Activated CD8-positive, alpha-beta memory T cell treated with anti-CD3 and anti-CD28 coated beads, Interleukin-2, amount 10 ng/mL, durations not matched to agents 7 days and 5 days (primary cell): ENCODE data around the gene HECTD4. TPM values are rescaled to one million over a fixed set of nuclear protein-coding genes. Genes with fewer than 3 reads are reported as not detected.
A peak's percentile ranks its signal among the peaks of the same experiment; 100 is the strongest.

Source experiments
- ATAC-seq: fragments of 150-1000 bp; cut with Tn5 transposase; one replicate; pipeline ENCODE4 v1.10.0; 2021; ENCODE audit warnings: moderate library complexity
- CTCF ChIA-PET: fragments of 350-600 bp; sonication (Branson Sonifier 250); formaldehyde crosslinking; loops from one replicate; lab custom pipeline; 2021; ENCODE audit warnings: antibody characterized with exemption; lab: Charles Lee
- DNase-seq: peaks from one replicate; pipeline ENCODE4 v3.0.0-alpha.2; 2020
- H3K27ac Mint-ChIP-seq: one replicate; pipeline ENCODE4 v1.8.0; 2021; ENCODE audit warnings: mild to moderate bottlenecking, mixed read lengths
- H3K27me3 Mint-ChIP-seq: one replicate; pipeline ENCODE4 v1.8.0; 2021; ENCODE audit warnings: mixed read lengths
- H3K36me3 Mint-ChIP-seq: one replicate; pipeline ENCODE4 v1.8.0; 2021; ENCODE audit warnings: mild to moderate bottlenecking, mixed read lengths
- H3K4me1 Mint-ChIP-seq: one replicate; pipeline ENCODE4 v1.8.0; 2021; ENCODE audit warnings: mixed read lengths
- H3K4me3 Mint-ChIP-seq: one replicate; pipeline ENCODE4 v1.8.0; 2021; ENCODE audit warnings: mild to moderate bottlenecking, moderate library complexity, mixed read lengths
- H3K9me3 Mint-ChIP-seq: one replicate; pipeline ENCODE4 v1.8.0; 2022; ENCODE audit warnings: low read depth, mixed read lengths
- total RNA-seq, 2 experiments: library from RNA; stranded (reverse); gene quantifications; one replicate each; pipeline ENCODE4 v1.2.3, GENCODE V29; 2021

HECTD4 gene
- total RNA-seq, 2 experiments from 2014 or later = 49.3 to 55.4 TPM

DNA sequence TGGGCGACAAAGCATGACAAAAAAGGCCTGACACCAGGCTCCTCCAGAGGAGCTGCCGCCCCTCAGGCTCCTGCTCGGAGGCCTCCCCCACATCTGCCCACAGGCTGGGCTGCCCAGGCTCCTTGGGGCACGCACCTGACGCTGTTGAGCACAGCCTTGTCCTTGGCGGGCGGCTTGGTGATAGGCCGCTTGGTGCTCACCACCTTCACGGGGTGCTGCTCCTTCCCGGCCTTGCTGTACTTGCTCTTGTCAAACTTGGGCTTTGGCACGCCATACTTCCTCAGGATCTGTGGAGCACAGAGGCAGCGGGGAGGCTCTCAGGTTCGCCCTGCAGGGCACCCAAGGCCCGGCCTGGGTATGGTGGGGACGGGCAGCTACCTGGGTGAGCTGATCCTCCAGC lies 203.4 kb downstream of the HECTD4 start:
- Mint-ChIP-seq H3K27ac (peak overlapping the region; percentile 29), H3K4me3 (no peak overlapping the region), H3K36me3 (peaks cover 17% of the 10 kb centered on the region), H3K27me3 (no peaks in the 10 kb centered on the region), H3K9me3 (no peaks in the 10 kb centered on the region), H3K4me1 (peaks cover 14% of the 10 kb centered on the region)
- CTCF ChIA-PET = no interaction called here
- no peak for DNase-seq
- ATAC-seq = no peak

DNA sequence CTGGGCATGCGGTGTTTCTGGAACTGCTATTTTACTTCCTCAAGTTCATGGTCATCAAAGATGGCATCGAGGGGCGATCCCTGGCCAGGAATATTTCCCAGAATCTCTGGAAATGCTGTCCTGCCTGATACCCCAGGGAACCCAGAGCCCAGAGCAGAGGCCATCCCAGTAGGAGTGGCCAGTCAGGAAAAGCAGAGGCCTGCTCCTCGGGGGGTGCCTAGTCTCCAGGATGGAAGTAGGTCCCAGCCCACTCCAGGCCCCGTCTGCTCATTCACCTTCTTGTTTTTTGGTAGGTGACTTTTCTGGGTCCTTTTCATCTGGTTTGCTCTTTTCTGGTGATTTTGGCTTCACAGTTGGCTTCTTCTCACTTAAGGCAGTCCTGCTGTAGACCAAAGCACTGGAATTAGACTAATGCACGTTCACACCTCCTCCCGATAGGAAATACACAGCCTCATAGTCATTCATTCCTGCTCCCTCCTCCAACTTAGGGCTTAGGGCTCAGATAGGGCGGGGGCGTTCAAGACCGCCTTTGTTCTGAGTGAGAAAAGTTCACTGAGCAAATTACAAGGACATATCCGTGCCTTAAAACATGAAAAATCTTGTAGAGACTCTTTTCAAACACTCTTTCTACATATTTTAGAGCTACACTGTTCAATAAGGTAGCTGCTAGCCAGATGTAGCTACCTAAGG lies 205.8 kb downstream of the HECTD4 start:
- DNase-seq (no peak), ATAC-seq (no peak)
- Mint-ChIP-seq H3K4me1 (no peaks in the 10 kb centered on the region), H3K36me3 (peaks cover 14% of the 10 kb centered on the region), H3K27ac (no peak overlapping the region), H3K9me3 (no peaks in the 10 kb centered on the region), H3K27me3 (no peaks in the 10 kb centered on the region), H3K4me3 (no peak overlapping the region)
- CTCF ChIA-PET = no interaction called here

DNA sequence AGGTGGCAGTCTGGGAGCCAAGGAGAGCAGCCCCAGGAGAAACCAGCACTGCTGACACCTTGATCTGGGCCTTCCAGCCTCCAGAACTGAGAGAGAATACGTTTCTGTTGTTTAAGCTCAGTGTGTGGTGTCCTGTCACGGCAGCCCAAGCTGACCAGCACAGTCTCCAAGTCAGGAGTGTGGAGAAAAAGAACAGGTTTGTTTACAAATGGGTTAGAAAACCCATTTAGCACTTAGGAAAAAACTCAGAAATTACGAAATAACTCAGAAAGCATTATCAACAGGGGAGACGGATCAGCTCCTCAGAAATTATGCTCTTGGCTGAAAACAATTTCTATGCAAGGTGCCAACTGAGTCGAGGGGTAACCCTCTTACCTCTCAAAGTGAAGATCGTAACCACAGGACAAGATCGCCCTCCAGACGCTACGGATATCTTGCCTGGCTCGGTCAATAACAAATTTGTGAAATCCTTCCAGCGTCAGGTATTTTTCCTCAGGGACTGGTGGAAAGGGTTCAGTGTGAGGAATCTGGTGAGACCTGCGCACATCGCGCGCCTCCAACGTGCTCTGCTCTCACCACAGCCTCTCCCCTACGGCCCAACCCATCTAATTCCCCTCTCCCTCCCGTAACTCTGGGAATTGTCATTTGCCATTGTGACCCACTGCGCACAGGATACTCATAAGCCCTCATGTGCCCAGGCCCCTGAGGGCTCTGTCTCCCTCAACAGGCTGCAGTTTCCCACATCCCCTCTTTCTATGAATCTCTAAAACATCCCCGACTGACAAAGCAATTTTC lies 206.7 kb downstream of the HECTD4 start:
- Mint-ChIP-seq H3K36me3 (peaks cover 13% of the 10 kb centered on the region), H3K4me1 (no peaks in the 10 kb centered on the region), H3K27me3 (no peaks in the 10 kb centered on the region), H3K27ac (no peak overlapping the region), H3K4me3 (no peak overlapping the region), H3K9me3 (no peaks in the 10 kb centered on the region)
- no peak for ATAC-seq
- no peak for DNase-seq
- CTCF ChIA-PET = interaction anchor here (1.3 kb wide), 1 partner anchor 11 kb away, joined by 3 read pairs; no protein-coding TSS in a partner anchor

DNA sequence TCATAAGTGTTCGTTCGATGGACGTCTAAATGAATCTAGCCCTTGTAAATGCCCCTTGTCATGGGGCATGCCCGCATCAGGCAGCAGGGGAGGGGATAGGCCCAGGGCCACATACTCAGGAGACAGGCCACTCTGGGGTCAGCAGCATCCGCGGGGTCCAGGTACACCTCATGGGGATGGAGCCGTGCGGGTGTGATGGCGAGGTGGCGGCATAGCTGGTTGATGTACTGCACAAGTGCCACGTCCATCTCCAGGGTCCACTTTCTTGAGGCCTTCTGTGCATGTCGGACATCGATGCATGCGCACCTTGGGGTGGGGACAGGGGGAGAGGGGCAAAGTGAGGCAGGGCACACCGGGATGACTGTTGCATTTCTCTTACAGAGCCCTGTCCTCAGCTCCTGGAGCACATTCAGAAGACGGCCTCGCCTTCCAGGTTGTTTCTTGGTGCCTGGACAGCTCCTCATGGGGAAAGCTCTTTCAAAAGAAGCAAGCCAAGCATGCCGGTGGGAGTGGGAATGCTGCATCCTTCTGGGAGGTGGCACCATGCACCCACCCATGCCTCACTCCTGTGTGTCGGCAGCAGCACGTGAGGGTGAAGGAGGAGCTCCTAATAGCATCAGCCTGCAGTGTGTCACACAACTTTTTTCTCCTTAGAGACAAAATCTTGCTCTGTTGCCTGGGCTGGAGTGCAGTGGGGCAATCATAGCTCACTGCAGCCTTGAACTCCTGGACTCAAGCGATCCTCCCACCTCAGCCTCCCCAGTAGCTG lies 209.5 kb downstream of the HECTD4 start:
- Mint-ChIP-seq H3K36me3 (peaks cover 13% of the 10 kb centered on the region), H3K27ac (no peak overlapping the region), H3K4me1 (peaks cover 3% of the 10 kb centered on the region), H3K9me3 (no peaks in the 10 kb centered on the region), H3K4me3 (no peak overlapping the region), H3K27me3 (no peaks in the 10 kb centered on the region)
- CTCF ChIA-PET = no interaction called here
- ATAC-seq (no peak), DNase-seq (no peak)

DNA sequence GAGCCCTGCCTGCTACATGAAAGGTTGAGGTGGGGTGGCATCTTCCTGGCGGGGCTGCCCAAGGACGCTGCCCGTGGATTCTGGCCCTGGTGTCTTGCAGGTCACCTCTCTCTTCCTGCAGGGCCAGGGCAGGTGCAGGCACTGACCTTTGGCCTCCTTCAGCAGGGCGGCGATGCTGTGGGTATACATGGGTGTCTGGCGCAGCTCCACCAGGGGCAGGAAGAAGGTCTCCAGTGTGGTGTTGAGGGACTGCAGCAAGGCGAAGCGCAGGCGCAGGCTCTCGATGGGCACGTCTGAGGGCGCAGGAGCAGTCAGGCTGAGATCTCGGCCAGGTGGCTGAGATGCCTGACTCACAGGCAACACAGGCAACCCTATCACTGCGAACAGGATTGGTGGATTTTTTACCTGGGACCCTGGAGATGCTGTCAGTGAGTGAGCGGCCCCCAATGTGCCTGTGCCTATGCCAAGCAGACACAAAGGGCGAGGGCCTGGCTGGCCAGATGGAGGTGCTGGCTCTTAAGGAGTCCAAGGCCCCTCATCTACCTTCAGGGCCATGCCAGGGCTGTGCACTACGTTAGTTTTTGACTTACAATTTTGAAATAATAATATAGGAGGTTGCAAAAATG lies 211.1 kb downstream of the HECTD4 start:
- H3K4me3 Mint-ChIP-seq = no peak overlapping the region
- CTCF ChIA-PET = interaction anchor here (1.6 kb wide), 1 partner anchor 9 kb away, joined by 4 read pairs; no protein-coding TSS in a partner anchor
- no peak overlapping the region for H3K27ac Mint-ChIP-seq
- no peaks in the 10 kb centered on the region for H3K27me3 Mint-ChIP-seq
- ATAC-seq (no peak), DNase-seq (no peak)
- peaks cover 3% of the 10 kb centered on the region for H3K4me1 Mint-ChIP-seq
- H3K36me3 Mint-ChIP-seq = peaks cover 13% of the 10 kb centered on the region
- no peaks in the 10 kb centered on the region for H3K9me3 Mint-ChIP-seq

DNA sequence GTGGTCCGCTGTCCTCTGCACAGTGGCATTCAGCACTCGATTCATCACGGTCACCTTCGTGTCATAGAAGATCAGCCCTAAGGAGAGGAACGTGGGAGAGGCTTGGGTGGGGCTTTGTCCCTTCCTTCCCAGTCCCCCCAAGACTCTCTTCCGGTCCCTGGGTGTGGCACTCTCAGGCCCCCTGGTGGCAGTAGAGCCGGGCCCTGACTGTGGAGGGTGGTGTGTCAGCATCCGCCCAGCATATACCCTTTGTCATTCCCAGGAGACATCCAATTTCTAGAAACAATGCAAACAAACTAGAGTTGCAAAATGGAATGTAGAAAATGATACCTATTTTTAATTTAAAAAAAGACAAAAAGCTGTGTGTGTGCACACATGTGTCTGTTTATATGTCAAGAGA lies 211.9 kb downstream of the HECTD4 start:
- ATAC-seq (peak; percentile 54), DNase-seq (peak; percentile 51)
- H3K27me3 Mint-ChIP-seq = no peaks in the 10 kb centered on the region
- peaks cover 3% of the 10 kb centered on the region for H3K4me1 Mint-ChIP-seq
- peaks cover 7% of the 10 kb centered on the region for H3K36me3 Mint-ChIP-seq
- CTCF ChIA-PET = interaction anchor here (1.5 to 1.6 kb wide), 2 partner anchors 10 to 19 kb away, joined by 4 to 6 read pairs; no protein-coding TSS in a partner anchor
- peak overlapping the region; percentile 44 for H3K27ac Mint-ChIP-seq
- H3K9me3 Mint-ChIP-seq = no peaks in the 10 kb centered on the region
- H3K4me3 Mint-ChIP-seq = no peak overlapping the region

DNA sequence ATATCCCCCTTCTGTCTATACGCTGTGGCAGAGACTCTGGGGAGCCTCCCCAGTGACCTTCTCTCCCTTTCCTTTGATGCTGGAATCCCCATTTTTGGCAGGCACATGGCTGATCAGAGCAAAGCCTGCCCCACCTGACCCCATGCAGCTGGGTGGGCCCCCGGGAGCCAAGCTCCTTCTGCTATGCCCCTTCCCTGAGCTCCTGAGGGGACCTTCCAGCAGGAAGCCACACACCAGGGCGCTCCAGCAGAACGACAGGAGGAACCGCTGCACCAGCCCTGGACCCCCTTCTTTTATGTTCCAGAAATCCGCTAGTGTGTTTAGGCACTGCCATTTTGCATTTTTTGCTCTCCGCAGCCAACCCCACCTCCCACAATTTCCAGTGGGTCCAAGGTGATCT lies 212.3 kb downstream of the HECTD4 start:
- Mint-ChIP-seq H3K9me3 (no peaks in the 10 kb centered on the region), H3K36me3 (peaks cover 3% of the 10 kb centered on the region), H3K4me1 (peaks cover 3% of the 10 kb centered on the region), H3K4me3 (no peak overlapping the region), H3K27ac (peak overlapping the region; percentile 44), H3K27me3 (no peaks in the 10 kb centered on the region)
- CTCF ChIA-PET = interaction anchor here (1.2 to 1.6 kb wide), 3 partner anchors 10 to 44 kb away, joined by 3 to 6 read pairs (median 4); partner anchors contain the start of gene TRAFD1
- ATAC-seq (no peak), DNase-seq (no peak)

DNA sequence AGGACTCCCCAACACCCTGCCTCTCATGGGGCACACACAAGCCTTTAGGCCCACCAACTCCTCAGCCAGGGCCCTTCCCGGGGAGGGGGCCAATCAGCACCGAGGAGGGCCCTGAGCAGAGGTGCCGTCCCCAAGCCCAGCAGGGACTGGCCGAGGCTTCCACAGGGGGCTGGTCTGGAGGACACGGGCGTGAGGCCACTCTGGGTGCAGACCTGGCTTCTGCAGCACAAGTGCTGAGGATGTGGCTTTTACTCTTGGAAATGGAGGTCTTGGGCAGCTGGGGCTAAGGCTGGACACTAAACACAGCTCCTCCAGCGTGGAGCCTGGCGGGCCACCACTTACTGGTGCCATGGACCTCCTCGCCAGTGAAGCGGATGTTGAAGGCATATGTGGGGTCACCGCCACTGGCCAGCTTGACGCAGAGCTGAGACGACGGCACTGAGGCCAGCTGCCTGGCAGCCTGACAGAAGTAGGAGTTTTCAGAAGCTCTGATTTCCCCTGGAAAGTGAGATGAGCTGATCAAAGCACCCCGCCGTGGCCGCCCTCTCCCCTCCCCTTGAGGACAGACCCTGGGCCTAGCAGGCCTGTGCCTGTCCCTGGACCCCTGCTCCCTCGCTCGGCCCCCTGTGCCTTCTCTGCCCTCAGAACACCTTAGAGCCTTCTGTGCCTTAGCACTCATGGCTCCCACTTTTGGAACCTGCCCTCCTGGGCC lies 212.9 kb downstream of the HECTD4 start:
- ATAC-seq (no peak), DNase-seq (no peak)
- no peaks in the 10 kb centered on the region for H3K27me3 Mint-ChIP-seq
- H3K4me1 Mint-ChIP-seq = peaks cover 3% of the 10 kb centered on the region
- H3K36me3 Mint-ChIP-seq = no peaks in the 10 kb centered on the region
- no peak overlapping the region for H3K4me3 Mint-ChIP-seq
- H3K27ac Mint-ChIP-seq = peak overlapping the region; percentile 44
- CTCF ChIA-PET = interaction anchor here (1.2 to 1.6 kb wide), 3 partner anchors 11 to 44 kb away, joined by 3 to 6 read pairs (median 4); partner anchors contain the start of gene TRAFD1
- no peaks in the 10 kb centered on the region for H3K9me3 Mint-ChIP-seq

DNA sequence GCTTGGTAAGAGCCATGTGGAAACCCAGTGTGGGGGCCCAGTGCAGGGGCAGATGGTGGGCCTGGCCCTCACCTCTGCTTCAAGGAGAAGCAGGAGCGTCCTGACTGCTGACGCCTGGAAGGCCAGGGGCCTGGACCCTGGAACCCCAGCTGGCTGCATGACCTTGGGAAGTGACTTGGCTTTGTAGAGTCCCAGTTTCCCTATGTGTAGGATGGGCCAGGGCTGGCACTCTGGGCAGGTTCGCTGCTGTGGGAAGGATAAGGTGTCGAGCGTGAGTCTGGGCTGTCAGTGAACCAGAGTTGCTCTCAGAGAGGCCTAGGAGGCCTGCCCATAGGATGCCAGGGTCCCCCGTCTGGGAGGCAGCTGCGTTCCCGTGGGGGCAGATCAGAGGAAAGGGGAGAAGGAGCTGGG lies 213.7 kb downstream of the HECTD4 start:
- CTCF ChIA-PET = interaction anchor here (1.2 kb wide), 1 partner anchor 43 kb away, joined by 3 read pairs; the partner anchor contains the start of gene TRAFD1
- H3K27me3 Mint-ChIP-seq = no peaks in the 10 kb centered on the region
- no peak overlapping the region for H3K27ac Mint-ChIP-seq

DNA sequence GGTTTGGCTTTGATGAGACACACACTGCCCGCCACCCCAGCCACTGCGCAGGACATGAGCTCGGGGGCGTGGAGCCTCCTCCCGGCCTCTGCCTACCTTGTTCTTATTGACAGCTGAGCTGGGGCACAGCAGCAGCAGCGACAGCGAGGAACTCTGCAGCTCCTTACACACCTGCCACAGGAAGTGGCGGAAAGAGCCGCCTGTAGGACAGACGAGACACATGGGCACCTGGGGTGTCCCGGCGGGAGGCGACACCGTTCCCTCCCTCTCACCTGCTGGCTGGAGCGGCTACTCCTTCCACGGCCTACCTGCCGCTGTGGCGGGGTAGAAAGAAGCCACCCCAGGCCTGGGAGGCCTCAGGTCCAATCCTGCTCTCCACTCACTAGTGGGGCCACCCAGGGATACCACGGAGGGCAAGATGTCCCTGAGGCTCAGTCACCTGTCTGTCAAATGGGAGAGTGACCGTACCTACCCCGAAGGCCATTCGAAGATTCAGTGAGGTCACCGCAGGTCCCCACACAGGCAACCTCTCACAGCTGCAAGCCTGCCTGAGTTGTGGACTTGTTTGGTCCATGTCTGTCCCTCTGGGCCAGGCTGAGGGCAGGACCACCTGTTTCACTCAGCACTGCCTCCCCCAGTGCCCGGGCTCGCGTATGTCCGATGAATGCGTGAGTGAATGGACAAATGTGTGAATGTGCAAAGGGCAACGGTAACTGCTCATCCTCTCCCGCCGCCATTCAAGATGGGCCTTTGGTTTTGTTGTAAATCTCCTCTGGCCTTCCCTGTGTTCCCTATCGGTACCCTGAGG lies 214.3 kb downstream of the HECTD4 start:
- H3K27me3 Mint-ChIP-seq = no peaks in the 10 kb centered on the region
- H3K27ac Mint-ChIP-seq = no peak overlapping the region
- peaks cover 3% of the 10 kb centered on the region for H3K4me1 Mint-ChIP-seq
- peaks cover under 1% of the 10 kb centered on the region for H3K36me3 Mint-ChIP-seq
- DNase-seq (no peak), ATAC-seq (no peak)
- CTCF ChIA-PET = no interaction called here
- H3K4me3 Mint-ChIP-seq = no peak overlapping the region
- H3K9me3 Mint-ChIP-seq = no peaks in the 10 kb centered on the region

More for the DNA sequence above, 213.7 kb downstream of the HECTD4 start:
- DNase-seq (no peak), ATAC-seq (no peak)
- no peaks in the 10 kb centered on the region for H3K36me3 Mint-ChIP-seq
- H3K4me3 Mint-ChIP-seq = no peak overlapping the region
- peaks cover 3% of the 10 kb centered on the region for H3K4me1 Mint-ChIP-seq
- H3K9me3 Mint-ChIP-seq = no peaks in the 10 kb centered on the region

DNA sequence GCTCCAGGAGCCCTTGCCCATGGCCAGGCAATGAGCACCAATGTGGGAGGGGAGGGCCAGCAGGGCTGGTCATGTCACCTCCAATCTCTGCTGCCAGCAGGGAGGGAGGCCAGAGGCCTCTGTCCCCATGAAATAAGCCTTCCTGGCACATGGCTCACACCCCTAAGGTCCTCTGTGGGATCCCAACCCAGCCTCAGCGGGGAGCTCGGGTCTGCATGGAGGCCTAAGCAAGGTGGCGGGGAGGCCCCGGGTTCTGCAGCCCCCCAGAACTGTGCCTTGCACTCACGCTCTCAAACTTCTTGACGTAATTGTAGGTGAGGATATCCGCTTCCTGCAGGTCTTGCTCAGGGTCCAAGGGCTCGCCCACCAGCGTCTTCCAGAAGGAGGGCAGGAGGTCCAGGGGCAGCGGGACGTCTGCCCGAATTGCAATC lies 215.2 kb downstream of the HECTD4 start:
- Mint-ChIP-seq H3K27ac (peak overlapping the region; percentile 19), H3K4me1 (peaks cover 3% of the 10 kb centered on the region), H3K36me3 (peaks cover 2% of the 10 kb centered on the region), H3K4me3 (no peak overlapping the region), H3K27me3 (no peaks in the 10 kb centered on the region), H3K9me3 (no peaks in the 10 kb centered on the region)
- CTCF ChIA-PET = no interaction called here
- no peak for DNase-seq
- ATAC-seq = no peak
